GM23338 (cell line): ENCODE results near the gene SETBP1. TPM values are rescaled to one million over a fixed set of nuclear protein-coding genes. Genes with fewer than 3 reads are reported as not detected.

ENCODE experiments used
- ATAC-seq: fragments of 200-7000 bp; cut with Tn5 transposase; 3 replicates; pipeline ENCODE4 v1.9.1; 2020
- DNase-seq: peaks from one replicate; pipeline ENCODE4 v3.0.0-alpha.2; 2015; ENCODE audit warnings: low spot score
- H2AFZ ChIP-seq: fragments of 200-600 bp; sonication (generic); 2 replicates; pipeline ENCODE4 v1.8.0; 2016; ENCODE audit warnings: antibody characterized with exemption, mild to moderate bottlenecking, moderate library complexity
- H3F3A ChIP-seq: fragments of 200-600 bp; sonication (generic); replicated peaks from 2 replicates; pipeline ENCODE4 v1.8.0; 2017; ENCODE audit warnings: antibody characterized with exemption, mixed run types, low read depth
- H3K27ac ChIP-seq: fragments of 200-600 bp; sonication (generic); 2 replicates; pipeline ENCODE4 v1.6.1; 2016; ENCODE audit warnings: low read depth
- H3K27me3 ChIP-seq: fragments of 200-600 bp; sonication (generic); 2 replicates; pipeline ENCODE4 v1.8.0; 2016; ENCODE audit warnings: mild to moderate bottlenecking, mixed run types, moderate library complexity; ENCODE audit not compliant: insufficient read depth
- H3K36me3 ChIP-seq: fragments of 200-600 bp; sonication (generic); 2 replicates; pipeline ENCODE4 v1.8.0; 2016; ENCODE audit warnings: mild to moderate bottlenecking; ENCODE audit not compliant: insufficient read depth
- H3K4me1 ChIP-seq: fragments of 200-600 bp; sonication (generic); 2 replicates; pipeline ENCODE4 v1.8.0; 2016; ENCODE audit warnings: mild to moderate bottlenecking, moderate library complexity; ENCODE audit not compliant: insufficient read depth
- H3K4me2 ChIP-seq: fragments of 200-600 bp; sonication (generic); 2 replicates; pipeline ENCODE4 v1.7.1; 2017; ENCODE audit warnings: mixed run types
- H3K4me3 ChIP-seq: fragments of 200-600 bp; sonication (generic); 2 replicates; pipeline ENCODE4 v1.6.1; 2016; ENCODE audit warnings: mixed run types
- H3K79me2 ChIP-seq: fragments of 200-600 bp; sonication (generic); replicated peaks from 2 replicates; pipeline ENCODE4 v1.8.0; 2017; ENCODE audit warnings: mild to moderate bottlenecking; ENCODE audit not compliant: insufficient read depth
- H3K9me2 ChIP-seq: fragments of 200-600 bp; sonication (generic); 2 replicates; pipeline ENCODE4 v1.8.0; 2017; ENCODE audit not compliant: insufficient read depth
- H4K20me1 ChIP-seq: fragments of 200-600 bp; sonication (generic); replicated peaks from 2 replicates; pipeline ENCODE4 v1.8.0; 2017; ENCODE audit warnings: mild to moderate bottlenecking; ENCODE audit not compliant: insufficient read depth
- H3K27ac Mint-ChIP-seq: 2 replicates; pipeline ENCODE4 v1.8.0; 2020; ENCODE audit warnings: inconsistent platforms, mild to moderate bottlenecking, moderate library complexity, mixed read lengths
- H3K27me3 Mint-ChIP-seq: 3 replicates; pipeline ENCODE4 v1.8.0; 2022; ENCODE audit warnings: low read depth, mild to moderate bottlenecking, moderate library complexity, mixed read lengths, inconsistent platforms; ENCODE audit not compliant: insufficient read depth, poor library complexity
- H3K36me3 Mint-ChIP-seq: 3 replicates; pipeline ENCODE4 v1.8.0; 2021; ENCODE audit warnings: low read depth, mild to moderate bottlenecking, inconsistent platforms, moderate library complexity, mixed read lengths
- H3K4me1 Mint-ChIP-seq: 3 replicates; pipeline ENCODE4 v1.8.0; 2020; ENCODE audit warnings: mild to moderate bottlenecking, inconsistent platforms, mixed read lengths
- H3K4me3 Mint-ChIP-seq: 3 replicates; pipeline ENCODE4 v1.8.0; 2021; ENCODE audit warnings: moderate library complexity, mild to moderate bottlenecking, inconsistent platforms, mixed read lengths
- H3K9me3 Mint-ChIP-seq: 3 replicates; pipeline ENCODE4 v1.8.0; 2020; ENCODE audit warnings: moderate library complexity, mild to moderate bottlenecking, inconsistent platforms, mixed read lengths
- CREB1 ChIP-seq: fragments of 250-450 bp; sonication (Bioruptor Pico); IDR thresholded peaks from 2 replicates; pipeline ENCODE4 v1.5.0; 2020; ENCODE audit warnings: low read depth, mild to moderate bottlenecking, moderate library complexity
- CTCF ChIP-seq, 2 experiments: fragments of 200-600 bp in 1 of 2; sonication (generic) in 1 of 2; conservative IDR thresholded peaks; 2 replicates each; pipeline versions ENCODE4 v1.5.1 to v1.6.1; 2016 to 2017; ENCODE audit warnings: antibody characterized with exemption in 2 of 2, low read depth in 2 of 2, mild to moderate bottlenecking in 2 of 2, moderate library complexity in 1 of 2
- ETS1 ChIP-seq: IDR thresholded peaks from 2 replicates; pipeline ENCODE4 v1.6.1; 2016; ENCODE audit warnings: antibody characterized with exemption
- EZH2 ChIP-seq: fragments of 200-600 bp; sonication (generic); IDR thresholded peaks from one replicate; pipeline ENCODE4 v1.8.0; 2017; ENCODE audit warnings: antibody characterized with exemption, mild to moderate bottlenecking, low read depth; ENCODE audit not compliant: unreplicated experiment
- EZH2phosphoT487 ChIP-seq: fragments of 200-600 bp; sonication (generic); IDR thresholded peaks from one replicate; pipeline ENCODE4 v1.8.1; 2018; ENCODE audit warnings: antibody characterized with exemption; ENCODE audit not compliant: unreplicated experiment
- JUNB ChIP-seq: IDR thresholded peaks from one replicate; pipeline ENCODE4 v1.6.1; 2016; ENCODE audit warnings: antibody characterized with exemption; ENCODE audit not compliant: unreplicated experiment
- NANOG ChIP-seq: IDR thresholded peaks from 2 replicates; pipeline ENCODE4 v1.6.1; 2016; ENCODE audit warnings: antibody characterized with exemption, borderline replicate concordance
- POLR2AphosphoS5 ChIP-seq: IDR thresholded peaks from 2 replicates; pipeline ENCODE4 v1.6.1; 2016; ENCODE audit warnings: antibody characterized with exemption, low read depth
- REST ChIP-seq: IDR thresholded peaks from one replicate; pipeline ENCODE4 v1.6.1; 2018; ENCODE audit warnings: antibody characterized with exemption; ENCODE audit not compliant: unreplicated experiment
- STAT1 ChIP-seq: IDR thresholded peaks from one replicate; pipeline ENCODE4 v1.6.1; 2016; ENCODE audit warnings: antibody characterized with exemption; ENCODE audit not compliant: unreplicated experiment
- ZNF114 ChIP-seq: fragments of 250-450 bp; sonication (Bioruptor Pico); IDR thresholded peaks from 2 replicates; pipeline ENCODE4 v1.5.0; 2020; ENCODE audit warnings: mild to moderate bottlenecking, moderate library complexity
- ZNF331 ChIP-seq: fragments of 250-450 bp; sonication (Bioruptor Pico); IDR thresholded peaks from 2 replicates; pipeline ENCODE4 v1.5.0; 2020; ENCODE audit warnings: low read depth, mild to moderate bottlenecking, moderate library complexity
- ZNF462 ChIP-seq: fragments of 250-450 bp; sonication (Bioruptor Pico); IDR thresholded peaks from 2 replicates; pipeline ENCODE4 v1.5.0; 2020; ENCODE audit warnings: mild to moderate bottlenecking, moderate library complexity
- polyA plus RNA-seq: library from polyadenylated mRNA; unstranded; fragments of >200 nt; fragmentation: Nextera tagmentation; extraction: Ambion mirVana; gene quantifications from 2 replicates; pipeline ENCODE4 v1.2.1, GENCODE V29; 2016
- total RNA-seq: library from RNA; depleted of rRNA; stranded (reverse); fragments of >200 nt; shearing (Covaris generic); gene quantifications from 2 replicates; pipeline ENCODE4 v1.2.3, GENCODE V29; 2014

Gene SETBP1
- total and polyA plus RNA-seq, 2 experiments from 2014 or later: 1.6 to 5.5 TPM

GRCh38 chr18:44715842-44716241, 35.2 kb downstream of the SETBP1 start:
- H3K4me1 ChIP-seq: peaks cover 28% of the 10 kb centered on the region
- no peaks in the 10 kb centered on the region for H3K36me3 ChIP-seq
- no peak for DNase-seq
- Mint-ChIP-seq H3K27ac (peak overlapping the region; percentile 45), H3K4me3 (no peak overlapping the region), H3K36me3 (peaks cover 16% of the 10 kb centered on the region), H3K4me1 (peaks cover 33% of the 10 kb centered on the region), H3K27me3 (peaks cover 4% of the 10 kb centered on the region), H3K9me3 (no peaks in the 10 kb centered on the region)
- no peaks in the 10 kb centered on the region for H3F3A ChIP-seq
- H3K27ac ChIP-seq: no peak overlapping the region
- ATAC-seq: peak; percentile 31; the same call in 2 of the 3 replicates
- peak overlapping the region; percentile 58; the same call in 1 of the 2 replicates for H3K4me2 ChIP-seq
- peaks cover 3% of the 10 kb centered on the region; the same call in 1 of the 2 replicates for H3K9me2 ChIP-seq
- H2AFZ ChIP-seq: no peak overlapping the region
- TF ChIP-seq ZNF114: no peak
- TF ChIP-seq JUNB: no peak
- TF ChIP-seq NANOG: no peak
- no peak for TF ChIP-seq ZNF331
- no peak for TF ChIP-seq ETS1
- TF ChIP-seq ZNF462 (CRISPR knock-in tag): no peak
- no peak for TF ChIP-seq CREB1
- no peak for TF ChIP-seq REST
- TF ChIP-seq EZH2phosphoT487: no peak
- TF ChIP-seq EZH2: no peak
- TF ChIP-seq STAT1: no peak
- TF ChIP-seq POLR2AphosphoS5: no peak
- TF ChIP-seq CTCF (conservative IDR thresholded peaks at IDR 0.05; ENCODE audit: low read depth in 2 of 2): no peak
- H3K4me3 ChIP-seq: no peak overlapping the region
- H4K20me1 ChIP-seq: no peaks in the 10 kb centered on the region
- H3K79me2 ChIP-seq: no peaks in the 10 kb centered on the region
- H3K27me3 ChIP-seq: no peaks in the 10 kb centered on the region
